Measurements from ENCODE around the gene MEOX1. TPM values are rescaled to one million over a fixed set of nuclear protein-coding genes. Genes with fewer than 3 reads are reported as not detected.

MEOX1 gene
- total and polyA plus RNA-seq, 2 of the 13 experiments (the other 11 are each of a cell fraction or from before 2014, with no cell fraction given): not detected

DNA sequence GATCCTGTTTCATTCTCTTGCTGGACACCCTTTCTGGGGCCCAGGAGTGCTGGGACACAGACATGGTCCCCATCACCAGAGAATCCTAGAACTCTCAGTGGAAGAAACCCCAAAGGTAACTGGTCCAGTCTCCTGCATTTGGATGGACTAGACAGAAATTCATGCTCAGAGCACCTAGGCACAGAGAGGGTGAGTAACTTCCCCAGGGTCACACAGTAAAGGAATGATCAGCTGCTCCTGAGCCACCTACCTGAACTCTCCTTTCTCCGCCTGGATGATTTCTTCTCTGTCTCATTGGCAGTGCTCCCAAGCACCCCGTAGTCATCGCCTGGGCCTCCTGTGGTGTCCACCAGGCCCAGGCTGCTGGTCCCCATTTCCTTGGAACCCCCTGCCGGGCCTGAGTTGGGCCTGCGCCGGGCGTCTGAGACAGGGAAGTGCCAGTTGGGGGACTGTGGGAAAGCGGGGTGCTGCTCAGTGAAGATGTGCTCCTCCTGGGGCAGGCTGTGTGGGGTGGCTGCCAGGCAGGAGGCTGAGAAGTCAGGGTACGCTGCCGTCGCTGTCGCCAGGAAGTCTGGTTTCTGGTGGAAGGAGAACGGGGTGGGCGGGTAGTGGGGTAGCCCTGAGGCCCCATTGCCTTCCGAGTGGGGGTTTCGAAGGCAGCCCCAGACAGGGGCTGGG, 767 bp downstream of the MEOX1 start:
- H3K9me3 ChIP-seq (ENCODE audit: low read length): no peaks in the 10 kb centered on the region
- 53% methylated on average over 16 of the region's 16 CpGs for WGBS (ENCODE audit: low lambda C conversion rate)
- CTCF ChIA-PET (ENCODE audit: low intra/inter-chr PET ratio, low total read pairs): no interaction called here
- peaks cover 13 to 43% of the 10 kb centered on the region in 2 experiments; a peak in 4 of 5 replicates for H3K27me3 ChIP-seq (ENCODE audit: control insufficient read depth in 1 of 2, insufficient read depth in 2 of 2, low read length in 2 of 2)
- H3K36me3 ChIP-seq (replicated peaks in 1 of 2; ENCODE audit: control insufficient read depth in 1 of 2, insufficient read depth in 2 of 2, low read length in 2 of 2): no peaks in the 10 kb centered on the region
- no peak overlapping the region for H3K9ac ChIP-seq (ENCODE audit: insufficient read depth, low read depth, low read length)
- POLR2A ChIA-PET: interaction anchor here (1.4 kb wide), 1 partner anchor 9 kb away, joined by 3 read pairs; no protein-coding TSS in a partner anchor
- no peak overlapping the region for H3K4me3 ChIP-seq (replicated peaks in 1 of 3; ENCODE audit: insufficient read depth in 1 of 3, low read depth in 2 of 3, low read length in 3 of 3)
- DNase-seq (ENCODE audit: low spot score) (no peak), FAIRE-seq (no peak), ATAC-seq (no peak)
- peaks cover 32% of the 10 kb centered on the region for H3K4me1 ChIP-seq (ENCODE audit: insufficient read depth, low read length)
- in situ Hi-C loops (cut with HindIII; ENCODE audit: extremely low pct_ligation_motif_present, low pct_unique_long_range_greater_than_20kb): no loop called here
- H3K27ac ChIP-seq (ENCODE audit: extremely low read length, insufficient read depth, low read length): no peak overlapping the region
- H3K79me2 ChIP-seq (ENCODE audit: insufficient read depth, low read length): no peaks in the 10 kb centered on the region
- no TSS peak for BruUV-seq (replicated peaks)
- intact Hi-C loops (cut with micrococcal nuclease; ENCODE audit: unreplicated experiment): no loop called here
- no peak overlapping the region for H3K4me2 ChIP-seq (ENCODE audit: low read depth, low read length)
- TF ChIP-seq, protein P1, sequence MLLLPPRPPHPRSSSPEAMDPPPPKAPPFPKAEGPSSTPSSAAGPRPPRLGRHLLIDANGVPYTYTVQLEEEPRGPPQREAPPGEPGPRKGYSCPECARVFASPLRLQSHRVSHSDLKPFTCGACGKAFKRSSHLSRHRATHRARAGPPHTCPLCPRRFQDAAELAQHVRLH (CRISPR knock-in tag; IDR thresholded peaks at IDR 0.05; ENCODE audit: borderline replicate concordance, low read depth): no peak
- TF ChIP-seq ZMYM3 (CRISPR knock-in tag; IDR thresholded peaks at IDR 0.05) (peak; percentile 74), MTF2 (CRISPR knock-in tag; IDR thresholded peaks at IDR 0.05; ENCODE audit: borderline replicate concordance) (no peak), ATF1 (CRISPR knock-in tag; IDR thresholded peaks at IDR 0.05) (no peak), ZNF33A (CRISPR knock-in tag; IDR thresholded peaks at IDR 0.05; ENCODE audit: borderline replicate concordance) (no peak), ZNF337 (CRISPR knock-in tag; IDR thresholded peaks at IDR 0.05; ENCODE audit: borderline replicate concordance, low read depth) (no peak), ZFP62 (CRISPR knock-in tag; IDR thresholded peaks at IDR 0.05) (no peak), KDM5B (CRISPR knock-in tag; IDR thresholded peaks at IDR 0.05; ENCODE audit: borderline replicate concordance) (no peak), SOX5 (CRISPR knock-in tag; IDR thresholded peaks at IDR 0.05; ENCODE audit: borderline replicate concordance) (no peak), ZNF768 (CRISPR knock-in tag; IDR thresholded peaks at IDR 0.05) (peak; percentile 94), NFE2L2 (IDR thresholded peaks at IDR 0.05; ENCODE audit: low read length) (no peak), PHF8 (CRISPR knock-in tag; IDR thresholded peaks at IDR 0.05) (no peak), ESRRA (CRISPR knock-in tag; IDR thresholded peaks at IDR 0.05; ENCODE audit: low read depth) (no peak)
- TF ChIP-seq, protein P2, sequence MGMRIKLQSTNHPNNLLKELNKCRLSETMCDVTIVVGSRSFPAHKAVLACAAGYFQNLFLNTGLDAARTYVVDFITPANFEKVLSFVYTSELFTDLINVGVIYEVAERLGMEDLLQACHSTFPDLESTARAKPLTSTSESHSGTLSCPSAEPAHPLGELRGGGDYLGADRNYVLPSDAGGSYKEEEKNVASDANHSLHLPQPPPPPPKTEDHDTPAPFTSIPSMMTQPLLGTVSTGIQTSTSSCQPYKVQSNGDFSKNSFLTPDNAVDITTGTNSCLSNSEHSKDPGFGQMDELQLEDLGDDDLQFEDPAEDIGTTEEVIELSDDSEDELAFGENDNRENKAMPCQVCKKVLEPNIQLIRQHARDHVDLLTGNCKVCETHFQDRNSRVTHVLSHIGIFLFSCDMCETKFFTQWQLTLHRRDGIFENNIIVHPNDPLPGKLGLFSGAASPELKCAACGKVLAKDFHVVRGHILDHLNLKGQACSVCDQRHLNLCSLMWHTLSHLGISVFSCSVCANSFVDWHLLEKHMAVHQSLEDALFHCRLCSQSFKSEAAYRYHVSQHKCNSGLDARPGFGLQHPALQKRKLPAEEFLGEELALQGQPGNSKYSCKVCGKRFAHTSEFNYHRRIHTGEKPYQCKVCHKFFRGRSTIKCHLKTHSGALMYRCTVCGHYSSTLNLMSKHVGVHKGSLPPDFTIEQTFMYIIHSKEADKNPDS (CRISPR knock-in tag; IDR thresholded peaks at IDR 0.05): no peak
- TF ChIP-seq, protein P3, sequence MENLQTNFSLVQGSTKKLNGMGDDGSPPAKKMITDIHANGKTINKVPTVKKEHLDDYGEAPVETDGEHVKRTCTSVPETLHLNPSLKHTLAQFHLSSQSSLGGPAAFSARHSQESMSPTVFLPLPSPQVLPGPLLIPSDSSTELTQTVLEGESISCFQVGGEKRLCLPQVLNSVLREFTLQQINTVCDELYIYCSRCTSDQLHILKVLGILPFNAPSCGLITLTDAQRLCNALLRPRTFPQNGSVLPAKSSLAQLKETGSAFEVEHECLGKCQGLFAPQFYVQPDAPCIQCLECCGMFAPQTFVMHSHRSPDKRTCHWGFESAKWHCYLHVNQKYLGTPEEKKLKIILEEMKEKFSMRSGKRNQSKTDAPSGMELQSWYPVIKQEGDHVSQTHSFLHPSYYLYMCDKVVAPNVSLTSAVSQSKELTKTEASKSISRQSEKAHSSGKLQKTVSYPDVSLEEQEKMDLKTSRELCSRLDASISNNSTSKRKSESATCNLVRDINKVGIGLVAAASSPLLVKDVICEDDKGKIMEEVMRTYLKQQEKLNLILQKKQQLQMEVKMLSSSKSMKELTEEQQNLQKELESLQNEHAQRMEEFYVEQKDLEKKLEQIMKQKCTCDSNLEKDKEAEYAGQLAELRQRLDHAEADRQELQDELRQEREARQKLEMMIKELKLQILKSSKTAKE (CRISPR knock-in tag; IDR thresholded peaks at IDR 0.05; ENCODE audit: borderline replicate concordance): no peak
- H2AFZ ChIP-seq (ENCODE audit: low read length): no peak overlapping the region
- no peaks in the 10 kb centered on the region for H4K20me1 ChIP-seq (ENCODE audit: insufficient read depth, low read length)
